Mammary epithelial cell (primary cell): ENCODE measurements around the gene RRP1B.

Experiments used
- CTCF ChIP-seq, 2 donors: IDR thresholded peaks in 1 of 2; conservative IDR thresholded peaks in 1 of 2; 2 replicates each; pipeline ENCODE4 v1.5.1; 2011 to 2012; ENCODE audit warnings: inconsistent platforms in 2 of 2, low read length in 2 of 2, mild to moderate bottlenecking in 2 of 2, control low read depth in 1 of 2, low read depth in 1 of 2; ENCODE audit not compliant: insufficient read depth in 1 of 2; ENCODE audit errors: extremely low read depth in 1 of 2
- EZH2 ChIP-seq: IDR thresholded peaks from 2 replicates; pipeline ENCODE4 v1.6.1; 2012; ENCODE audit warnings: low read length, inconsistent platforms, borderline replicate concordance

- TF ChIP-seq EZH2 (no peak), CTCF (conservative IDR thresholded peaks at IDR 0.05 in 1 of 2, IDR thresholded peaks at IDR 0.05 in 1 of 2; ENCODE audit: extremely low read depth in 1 of 2, insufficient read depth in 1 of 2, low read depth in 1 of 2, low read length in 2 of 2) (no peak)
These were observed 73.7 kb downstream of the RRP1B start for GRCh38 chr21:43733060-43733459.
